ENCODE results near the gene PTPN18.

GRCh38 chr2:130336877-130337734, 18.8 kb upstream of the PTPN18 start:
- TF ChIP-seq POLR2A (IDR thresholded peaks at IDR 0.05; ENCODE audit: low read depth, low read length) (no peak), POLR2AphosphoS5 (IDR thresholded peaks at IDR 0.05; ENCODE audit: low read depth, low read length) (no peak), TAF1 (IDR thresholded peaks at IDR 0.05; ENCODE audit: low read depth, low read length) (no peak), PAX5 (IDR thresholded peaks at IDR 0.05; ENCODE audit: insufficient read depth, low read length, severe bottlenecking) (no peak), SPI1 (IDR thresholded peaks at IDR 0.05; ENCODE audit: low read depth, low read length) (no peak), POU2F2 (IDR thresholded peaks at IDR 0.05; ENCODE audit: low read depth, low read length) (no peak)
